Stimulated activated CD4-positive, alpha-beta T cell treated with anti-CD3 and anti-CD28 coated beads, Interleukin-4, amount 100 ng/mL, for 4 hours (primary cell): ENCODE data around the gene C10orf71.

ENCODE experiments used
- DNase-seq, 2 experiments: peaks; one replicate each; pipeline ENCODE4 v3.0.0-alpha.2; 2020

C10orf71 gene

DNA sequence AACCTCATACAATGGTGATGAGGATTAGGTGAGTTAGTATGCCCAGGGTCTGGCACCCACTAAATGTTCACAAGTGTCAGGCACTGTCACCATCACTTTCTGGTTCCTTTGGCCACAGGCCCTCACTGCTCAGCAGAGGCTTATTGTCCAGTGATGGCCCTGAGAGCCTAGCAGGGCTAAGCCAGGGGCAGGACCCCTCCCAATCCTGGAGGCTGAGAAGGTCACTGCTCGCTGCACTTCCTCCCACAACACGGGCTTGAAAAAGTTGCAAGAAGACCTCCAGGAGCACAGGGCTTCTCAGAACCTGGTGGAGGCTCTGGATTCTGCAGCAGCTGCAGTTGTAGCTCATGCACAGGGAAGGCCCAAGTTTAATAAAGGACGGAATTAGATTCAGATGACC, 48.9 kb downstream of the C10orf71 start:
- no peak for DNase-seq

DNA sequence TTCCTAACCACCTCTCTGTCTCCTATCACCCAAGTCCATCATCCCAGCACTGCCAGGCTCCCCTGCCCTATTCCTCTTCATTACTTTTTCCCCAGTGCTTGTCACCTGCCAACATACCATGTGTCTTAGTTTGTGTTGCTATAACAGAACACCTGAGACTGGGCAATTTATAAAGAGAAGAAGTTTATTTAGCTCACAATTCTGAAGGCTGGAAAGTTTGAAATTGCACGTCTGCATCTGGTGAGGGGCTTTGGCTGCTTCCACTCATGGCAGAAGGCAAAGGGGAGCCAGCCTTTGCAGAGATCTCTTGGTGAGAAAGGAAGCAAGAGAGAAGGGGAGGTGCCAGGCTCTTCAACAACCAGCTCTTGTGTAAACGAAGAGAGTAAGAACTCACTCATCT, 49.6 kb downstream of the C10orf71 start:
- no peak for DNase-seq

DNA sequence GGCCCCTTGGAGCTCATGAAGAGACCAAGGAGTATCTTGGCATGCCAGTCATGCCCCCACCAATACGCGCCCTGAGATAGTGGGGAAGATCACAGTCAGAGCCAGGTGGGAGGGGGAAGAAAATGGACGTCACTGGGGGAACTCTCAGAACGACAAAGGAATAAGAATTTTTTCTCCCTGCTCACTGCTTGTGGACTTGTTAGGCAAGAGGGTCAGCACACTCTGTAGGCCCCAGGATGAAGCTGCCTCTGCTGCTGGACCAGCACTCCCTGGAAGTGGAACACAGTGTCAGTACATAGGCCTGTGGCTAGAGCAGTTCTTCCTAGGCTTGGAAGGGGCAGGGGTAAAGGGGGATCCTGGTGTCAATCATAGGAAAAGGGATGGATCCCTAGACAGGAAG, 50.4 kb downstream of the C10orf71 start:
- DNase-seq, result no peak

DNA sequence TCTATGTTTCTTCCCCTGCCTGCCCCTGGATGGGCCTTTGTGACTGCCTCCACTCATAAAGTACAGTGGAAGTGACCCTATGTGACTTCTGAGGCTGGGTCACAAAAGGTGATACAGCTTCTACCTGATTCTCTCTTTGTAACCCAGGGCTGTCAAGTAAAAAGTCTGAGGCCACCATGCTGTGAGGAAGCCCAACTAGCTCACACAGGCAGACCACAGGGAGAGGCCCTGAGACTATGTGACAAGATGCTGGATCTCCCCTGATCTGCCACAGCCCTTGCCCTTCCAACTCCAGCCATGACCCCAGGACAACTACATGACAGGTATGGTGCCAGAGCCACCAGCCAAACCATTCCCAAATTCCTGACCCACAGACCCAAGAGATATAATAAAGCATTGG, 51.2 kb downstream of the C10orf71 start:
- DNase-seq, result no peak

DNA sequence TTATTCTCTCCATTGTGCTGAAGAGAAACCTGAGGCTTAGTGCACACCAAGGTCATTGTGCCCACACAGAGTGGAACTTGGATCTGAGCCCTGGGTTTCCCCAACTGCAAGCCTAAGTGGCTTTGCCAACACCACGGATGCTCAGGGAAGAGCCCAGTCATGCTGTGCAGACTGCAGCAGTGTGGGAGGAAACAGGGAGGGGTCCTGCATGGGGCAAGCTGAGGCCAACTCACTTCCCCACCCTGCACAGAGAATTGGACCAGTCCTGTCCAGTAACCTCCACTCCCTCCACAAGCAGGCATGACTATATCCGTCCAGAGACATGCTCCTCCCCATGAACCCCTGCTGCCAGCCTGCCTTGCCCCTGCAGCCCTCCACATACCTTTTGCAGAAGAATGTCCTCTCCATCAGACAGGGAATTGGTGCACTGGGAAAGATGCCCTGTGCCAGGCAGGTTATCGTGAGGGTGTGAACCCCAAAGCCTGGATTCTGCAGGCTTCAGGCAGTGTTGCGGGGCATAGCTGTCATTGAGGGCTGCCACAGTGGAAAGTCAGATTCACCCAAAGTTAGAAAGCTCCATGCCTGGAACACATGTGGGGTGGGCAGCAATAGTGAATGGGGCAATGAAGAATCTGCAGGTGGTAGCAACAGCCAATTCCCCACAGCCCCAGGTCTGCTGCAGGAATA, 52.0 kb downstream of the C10orf71 start:
- no peak for DNase-seq

DNA sequence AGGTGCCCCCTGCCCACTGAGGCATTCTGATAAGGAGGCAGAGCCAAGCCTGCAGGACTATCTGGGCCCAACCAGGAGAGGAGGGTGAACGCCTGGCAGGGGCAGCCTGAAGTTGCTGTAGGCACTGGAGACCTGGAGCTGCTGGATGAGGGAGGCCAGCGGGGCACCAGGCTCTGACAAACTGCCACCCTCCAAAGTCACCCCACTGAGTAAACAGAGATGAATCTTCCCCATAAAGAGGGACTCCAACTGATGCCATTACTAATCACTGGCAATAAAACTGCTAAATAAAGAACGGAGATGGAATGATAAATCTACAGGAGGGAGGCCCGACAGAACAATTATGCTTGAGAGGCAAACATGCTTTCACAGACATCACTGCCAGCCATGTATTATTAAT, 52.7 kb downstream of the C10orf71 start:
- no peak for DNase-seq

DNA sequence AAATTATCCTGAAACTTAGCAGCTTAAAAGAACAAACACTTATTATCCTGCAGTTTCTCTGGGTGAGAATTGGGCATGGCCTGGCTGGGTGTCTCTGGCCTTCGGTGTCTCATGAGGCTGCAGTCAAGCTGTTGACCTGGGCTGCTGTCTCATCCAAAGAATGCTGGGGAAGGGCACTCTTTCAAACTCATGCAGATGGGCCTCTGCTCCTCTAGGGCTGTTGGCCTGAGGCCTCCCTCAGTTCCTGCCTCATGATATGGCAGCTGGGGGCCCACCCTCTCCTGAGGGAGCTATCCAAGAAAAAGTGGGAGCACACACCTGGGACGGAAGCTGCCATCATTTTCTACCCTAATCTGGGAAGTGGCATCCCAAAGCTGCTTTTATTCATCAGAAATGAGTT, 53.4 kb downstream of the C10orf71 start:
- no peak for DNase-seq

DNA sequence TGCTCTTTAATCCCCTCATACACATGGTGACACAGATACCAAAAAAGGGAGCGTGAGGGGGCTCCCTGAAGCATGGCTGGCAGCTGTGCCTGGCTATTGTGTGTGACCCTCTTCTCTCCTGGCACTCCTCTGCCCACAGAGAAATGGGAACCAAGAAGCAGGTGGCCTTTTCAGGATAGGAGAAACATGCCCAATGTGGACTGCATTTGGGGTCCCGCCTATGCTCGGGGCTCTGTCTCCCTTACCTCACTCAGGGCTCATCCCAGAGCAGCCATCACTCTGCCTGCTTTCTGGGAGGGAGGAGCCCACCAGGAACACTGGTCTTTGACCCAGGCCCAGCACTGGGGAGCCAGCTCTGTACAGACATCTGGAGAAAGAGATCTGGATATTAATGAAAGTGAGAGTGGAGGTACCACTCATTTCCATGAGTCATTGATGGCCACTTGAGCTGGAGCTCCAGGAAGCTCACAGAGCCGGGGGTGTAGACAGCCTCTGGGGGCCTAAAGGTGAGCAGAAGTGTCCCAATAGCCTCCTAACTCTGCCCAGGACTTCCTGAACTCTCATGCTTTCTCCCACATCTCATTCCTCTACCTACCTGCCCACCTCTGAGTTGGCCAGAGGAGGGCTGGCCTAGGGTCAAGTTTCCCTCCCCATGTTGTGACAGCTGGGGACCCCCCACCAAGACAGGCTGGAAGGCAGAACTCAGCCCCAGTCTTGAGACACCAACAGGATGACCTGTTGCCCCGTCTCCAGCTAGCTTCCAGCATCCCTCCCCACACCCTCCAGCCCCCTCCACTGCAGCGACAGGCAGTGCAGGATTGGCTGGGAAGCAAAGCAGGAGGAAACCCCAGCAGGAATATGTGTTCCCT, 54.3 kb downstream of the C10orf71 start:
- no peak for DNase-seq

DNA sequence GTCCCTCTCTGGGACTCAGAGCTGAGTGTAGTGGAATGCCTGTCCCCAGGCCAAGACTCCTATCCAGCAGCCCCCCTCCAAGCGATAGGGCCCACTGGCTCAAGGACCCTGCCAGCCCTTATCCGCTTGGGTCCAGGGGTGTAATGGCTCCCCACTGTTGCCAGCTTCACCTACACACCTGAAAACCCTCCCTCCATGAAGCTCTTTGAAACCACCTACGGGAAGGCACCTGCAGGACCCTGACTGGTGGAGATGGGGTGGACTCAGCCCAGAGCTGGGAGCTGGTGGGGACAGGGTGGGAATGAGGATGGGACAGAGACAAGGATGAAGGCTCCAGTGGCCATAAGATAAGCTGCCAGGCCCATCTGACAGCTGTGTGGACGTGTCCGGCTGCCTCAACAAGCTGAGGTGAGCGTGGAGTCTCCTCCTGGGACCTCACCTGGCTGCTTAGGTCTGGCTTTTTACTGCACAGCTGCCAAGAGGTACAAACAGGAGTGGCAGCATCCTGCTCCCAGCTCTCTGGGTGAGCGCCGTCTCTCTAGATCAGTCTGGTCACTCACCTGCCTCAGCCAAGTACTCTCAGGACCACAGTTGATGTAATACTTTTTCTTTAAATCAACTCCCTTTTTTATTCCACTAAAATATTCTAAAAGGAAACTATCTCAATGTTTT, 55.1 kb downstream of the C10orf71 start:
- no peak for DNase-seq

DNA sequence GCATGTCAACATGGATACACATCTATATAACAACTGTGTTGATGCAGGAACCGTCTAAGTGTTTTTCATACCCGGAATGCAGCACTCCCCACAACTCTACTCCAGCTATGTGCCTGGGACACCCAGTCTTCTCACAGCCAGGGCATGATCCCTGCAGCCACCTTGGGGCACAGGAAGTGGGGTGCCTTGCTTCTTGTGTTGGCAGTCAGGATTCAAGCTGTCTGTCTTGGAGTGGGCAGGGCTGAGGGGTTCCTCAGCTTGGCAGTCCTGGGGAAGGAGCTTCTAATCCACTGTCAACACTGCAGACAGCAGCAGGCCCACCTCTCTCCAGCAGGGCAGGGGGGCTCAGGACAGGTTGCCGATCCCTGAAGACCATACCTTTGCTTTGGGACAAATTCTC, 55.6 kb downstream of the C10orf71 start:
- no peak for DNase-seq

DNA sequence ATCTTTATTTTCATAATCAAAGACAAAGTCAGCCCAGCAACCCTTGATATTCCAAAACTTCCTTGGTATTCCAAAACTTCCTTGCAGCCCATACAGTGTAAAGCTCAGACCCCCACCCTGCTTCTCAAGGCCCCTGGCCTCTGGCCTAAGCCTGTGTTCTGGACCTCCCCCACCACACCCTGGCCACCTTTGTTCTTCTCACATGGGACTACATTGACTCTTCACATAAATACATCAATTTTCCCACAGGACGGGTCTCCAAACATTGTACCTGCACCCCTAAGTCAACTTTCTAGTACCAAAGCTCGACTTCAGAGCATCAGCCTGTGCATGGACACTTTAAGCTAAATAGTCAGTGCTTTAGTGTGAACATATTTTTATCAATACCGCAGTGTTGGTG, 56.3 kb downstream of the C10orf71 start:
- no peak for DNase-seq

DNA sequence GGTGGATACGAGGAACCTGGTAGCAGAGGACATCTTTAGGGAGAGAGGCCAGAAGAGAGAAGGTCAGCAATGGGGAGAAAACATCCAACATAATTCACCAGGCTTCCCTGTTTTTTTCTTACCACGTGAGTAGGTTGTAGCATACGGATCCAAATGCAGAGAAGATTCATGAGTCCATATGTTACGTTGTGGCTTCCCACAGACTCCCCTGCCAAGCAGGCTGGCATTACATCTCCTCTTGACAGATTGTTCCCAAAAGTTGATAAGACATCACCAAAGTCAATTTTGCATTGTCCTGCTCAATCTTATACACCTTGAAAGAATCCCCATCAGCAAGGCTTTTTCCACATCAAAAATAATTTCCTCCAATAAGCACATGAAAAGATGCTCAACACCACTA, 57.2 kb downstream of the C10orf71 start:
- DNase-seq, result no peak

DNA sequence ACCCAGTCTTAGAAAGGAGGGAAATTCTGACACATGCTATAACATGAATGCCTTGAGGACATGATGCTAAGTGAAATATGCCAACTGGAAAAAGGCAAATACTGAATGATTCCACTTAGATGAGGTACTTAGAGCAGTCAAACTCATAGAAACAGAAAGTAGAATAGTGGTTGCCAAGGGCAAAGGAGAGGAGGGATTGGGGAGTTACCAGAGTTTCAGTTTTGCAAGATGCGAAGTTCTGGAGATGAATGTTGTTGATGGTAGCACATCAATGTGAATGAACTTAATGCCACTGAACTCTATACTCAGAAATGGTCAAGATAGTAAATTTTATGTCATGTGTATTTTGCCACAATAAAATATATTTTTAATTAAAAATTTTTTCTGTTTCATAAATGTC, 58.0 kb downstream of the C10orf71 start:
- DNase-seq, result no peak

DNA sequence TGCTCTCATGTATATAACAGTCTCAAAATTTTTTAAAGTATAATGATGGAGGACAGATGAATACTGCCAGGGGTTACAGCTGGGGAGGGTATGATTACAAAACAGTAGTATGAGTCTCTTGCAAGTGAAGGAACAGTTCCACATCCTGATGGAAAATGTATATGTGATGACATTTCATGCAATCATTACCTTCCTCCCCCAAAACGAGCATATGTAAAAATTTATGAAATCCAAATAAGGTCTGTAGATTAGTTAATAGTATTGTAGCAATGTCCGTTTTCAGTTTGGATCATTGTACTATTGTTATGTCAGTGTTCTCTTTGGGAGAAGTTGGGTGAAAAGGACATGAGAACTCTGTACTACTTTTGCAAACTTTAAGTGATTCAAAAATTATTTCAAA, 58.9 kb downstream of the C10orf71 start:
- no peak for DNase-seq

DNA sequence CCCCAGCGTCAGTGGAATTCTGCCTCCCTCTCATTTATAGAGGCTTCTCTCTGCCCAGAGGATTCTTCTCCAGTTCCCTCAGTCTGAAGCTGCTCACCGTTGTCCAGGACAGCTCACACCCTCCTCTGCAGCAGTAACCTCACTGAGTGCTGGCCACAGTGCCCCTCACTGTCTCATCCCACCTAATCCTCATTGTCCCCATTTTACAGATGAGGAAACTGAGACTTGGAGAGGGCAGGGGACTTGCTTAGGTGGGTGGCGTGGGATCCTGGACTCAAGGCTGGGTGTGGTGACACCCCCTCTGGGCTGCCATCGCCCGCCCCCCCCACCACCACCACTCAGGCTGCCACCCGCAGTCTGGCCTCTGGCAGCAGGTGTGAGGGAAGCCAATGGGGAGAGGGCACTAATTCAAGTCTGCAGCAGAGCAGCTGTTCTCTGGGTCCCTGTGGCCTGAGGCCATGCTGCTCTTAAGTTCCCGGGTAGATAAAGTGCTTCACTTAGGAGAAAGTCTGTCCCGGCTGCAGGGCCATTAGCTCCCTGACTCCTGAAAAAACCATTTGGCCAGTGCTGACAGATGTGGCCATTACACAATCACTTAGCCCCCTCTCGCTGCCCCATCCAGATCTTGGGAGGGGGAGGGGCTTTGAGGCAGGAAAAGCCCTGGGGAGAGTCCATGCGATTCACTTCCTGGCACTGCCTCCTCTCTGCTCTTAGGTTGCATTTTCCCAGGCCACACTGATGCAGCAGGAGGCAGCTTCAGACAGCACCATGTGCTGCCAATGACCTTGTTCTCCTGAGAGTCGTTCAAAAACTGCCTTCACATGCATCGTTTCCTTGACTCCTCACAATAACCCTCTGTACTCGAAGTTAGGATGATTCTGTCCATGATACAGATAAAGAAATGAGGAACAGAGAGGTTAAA, 60.6 kb downstream of the C10orf71 start:
- no peak for DNase-seq

DNA sequence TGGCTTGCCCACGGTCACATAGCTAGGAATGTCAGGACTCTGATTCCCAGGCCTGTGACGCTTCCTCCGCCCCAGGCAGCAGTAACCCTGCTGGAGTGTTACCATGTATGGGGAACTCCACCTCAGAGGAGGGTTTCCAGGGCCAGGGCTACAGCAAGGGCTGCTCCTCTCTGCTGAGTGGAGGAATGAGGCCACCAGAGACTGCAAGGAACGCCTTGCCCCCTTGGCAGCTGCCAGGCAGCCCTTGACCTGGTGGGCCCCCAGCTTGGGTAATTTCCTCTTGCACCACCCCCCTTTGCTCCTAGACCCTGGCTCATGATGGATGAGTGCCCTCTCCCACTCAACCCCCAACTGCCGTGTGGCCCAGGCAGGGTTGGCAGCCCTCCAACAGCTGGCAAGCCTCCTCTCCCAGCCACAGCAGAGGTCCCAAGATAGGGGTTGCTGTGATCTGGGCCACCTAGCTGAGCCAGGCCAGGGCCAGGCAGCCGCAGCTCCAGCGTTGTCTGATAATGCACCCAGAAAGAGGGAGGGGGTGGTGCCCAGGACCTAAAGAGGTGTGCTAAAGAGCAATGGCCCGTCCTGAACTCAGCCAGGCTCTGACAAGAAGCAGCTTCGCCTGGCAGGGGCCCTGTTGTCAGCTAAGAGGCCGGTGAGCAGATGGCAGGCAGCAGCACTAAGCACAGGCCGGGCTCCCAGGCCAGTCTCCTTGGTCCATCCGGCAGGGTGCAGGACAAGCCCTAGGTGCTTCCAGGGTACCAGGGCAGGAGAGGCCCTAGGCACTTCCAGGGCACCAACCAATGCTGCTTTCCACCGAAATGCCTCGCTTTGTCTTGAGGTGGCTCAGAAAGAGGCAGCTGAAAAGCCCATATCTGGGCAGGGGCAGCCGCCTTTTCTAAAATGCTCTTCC, 61.6 kb downstream of the C10orf71 start:
- DNase-seq, result no peak

DNA sequence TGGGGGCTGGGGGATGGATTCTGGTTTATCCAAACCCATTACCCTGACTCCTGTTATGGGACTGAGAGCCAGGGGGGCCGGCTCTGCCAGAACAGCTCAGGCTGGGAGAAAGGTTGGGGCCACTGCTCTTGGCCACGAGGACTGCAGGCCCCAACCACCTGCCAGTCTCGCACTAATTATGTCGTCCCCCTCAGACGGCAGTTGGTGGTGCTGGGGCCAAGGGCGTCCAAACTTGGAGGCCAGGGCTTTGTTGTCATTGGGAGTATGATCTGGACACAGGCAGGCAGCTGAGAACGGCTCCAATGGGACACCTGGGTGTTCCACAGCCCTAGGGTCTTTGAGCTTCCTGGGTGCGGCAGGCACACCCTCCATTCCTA, 62.2 kb downstream of the C10orf71 start:
- no peak for DNase-seq

DNA sequence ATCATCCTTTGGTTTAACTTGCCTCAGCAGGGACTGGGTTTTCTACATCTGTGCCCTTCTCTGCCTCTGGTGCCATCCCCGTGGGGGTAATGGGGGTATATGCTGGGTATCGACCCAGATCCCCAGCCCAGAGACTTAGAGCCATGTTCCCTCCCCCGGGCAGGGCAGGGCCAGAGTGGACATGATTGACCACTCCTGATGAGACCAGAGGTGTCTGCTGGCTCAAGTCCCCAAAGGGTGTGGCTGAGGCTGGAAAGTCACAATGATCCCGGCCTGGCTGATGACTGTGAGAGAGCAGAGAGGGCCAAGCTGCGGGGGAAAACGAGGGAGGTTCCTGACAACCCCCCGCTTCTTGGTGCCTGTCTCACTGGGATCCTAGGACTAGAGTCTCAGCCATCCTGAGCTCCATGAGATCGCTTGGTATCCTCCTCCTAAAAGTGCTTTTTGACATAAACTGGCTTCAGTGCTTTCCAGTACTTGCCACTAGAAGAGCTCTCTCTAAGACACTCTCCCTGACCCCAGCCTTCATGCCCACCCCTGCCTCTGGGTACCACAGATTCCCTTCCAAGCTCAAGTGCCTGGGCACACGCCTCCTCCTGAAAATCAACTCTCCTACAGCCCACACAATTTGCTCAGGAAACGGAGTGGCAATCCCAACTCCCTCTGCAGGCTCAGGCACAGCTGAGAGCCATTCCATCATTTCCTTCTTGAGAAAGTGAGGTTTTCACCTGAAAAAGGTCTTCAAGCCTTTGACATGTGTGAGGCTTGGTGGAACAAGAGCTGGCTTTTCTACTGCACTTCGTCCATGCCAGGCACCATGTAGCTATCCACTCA, 63.0 kb downstream of the C10orf71 start:
- DNase-seq, result no peak

DNA sequence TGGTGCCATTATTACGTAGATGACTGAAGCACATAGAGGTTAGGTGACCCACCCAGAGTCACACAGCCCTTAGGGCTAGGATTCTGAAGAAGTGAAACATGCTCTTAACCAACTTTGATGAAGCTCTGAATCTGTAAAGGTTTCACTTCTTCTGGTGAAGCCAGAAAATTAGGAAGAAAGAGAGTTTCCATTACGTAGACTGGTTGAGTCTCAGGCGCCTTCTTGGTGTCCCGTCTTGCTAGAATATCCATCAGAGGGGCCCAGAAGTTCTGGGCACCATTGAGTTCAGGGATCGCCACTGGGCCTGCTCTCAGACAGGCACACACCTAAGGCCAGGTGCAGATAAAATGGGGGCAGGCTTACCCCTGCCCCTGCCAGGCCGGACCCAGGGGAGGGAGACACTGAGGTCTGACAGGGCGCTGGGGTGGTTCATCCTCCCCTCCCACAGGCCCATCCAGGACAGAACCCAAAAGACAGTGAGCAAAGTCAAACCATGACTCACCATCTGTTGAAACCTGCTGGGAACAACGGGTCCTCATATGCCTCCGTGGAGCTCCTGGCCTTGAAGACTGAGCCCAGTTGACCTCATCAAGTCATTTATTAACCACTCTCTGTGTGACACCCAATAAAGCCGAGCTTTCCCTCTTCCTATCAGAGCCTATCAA, 63.8 kb downstream of the C10orf71 start:
- DNase-seq, result no peak

DNA sequence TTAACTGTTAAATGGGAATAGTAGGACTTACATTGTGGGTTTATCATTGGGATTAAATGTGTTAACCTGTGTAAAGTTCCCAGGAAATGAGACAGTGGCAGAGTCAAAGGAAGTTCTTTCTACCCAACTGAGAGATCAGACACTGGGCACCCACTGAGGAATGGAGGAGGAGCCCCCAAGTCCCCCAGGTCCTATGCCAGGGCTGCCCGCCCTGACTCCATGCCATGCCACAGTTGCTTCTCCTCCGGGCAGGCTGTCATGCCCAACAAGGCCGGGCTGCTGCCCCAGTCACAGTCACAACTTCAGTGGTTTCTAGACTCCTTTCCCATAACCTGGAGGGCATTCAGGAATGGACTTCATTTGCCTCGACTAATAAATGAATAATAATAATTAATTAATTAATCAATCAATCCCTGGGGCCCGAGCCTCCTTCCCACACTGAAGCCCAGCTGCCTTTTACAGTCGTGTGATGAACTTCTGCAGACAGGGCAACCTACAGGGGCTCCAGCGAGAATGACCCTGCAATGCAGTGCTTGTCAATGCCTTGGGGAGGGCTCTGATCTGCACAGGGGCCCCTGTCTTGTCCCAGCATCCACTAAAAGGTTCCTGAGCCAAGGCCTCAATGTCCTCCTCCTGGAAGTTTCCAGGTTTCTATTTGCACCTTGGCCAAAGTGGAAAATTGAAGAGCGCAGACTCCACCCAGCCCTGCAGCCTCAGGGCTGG, 64.5 kb downstream of the C10orf71 start:
- DNase-seq, result no peak
